NOMO-1 treated with dmso at 0.1 percent for 144 hours (cell line): ENCODE measurements around the gene SFXN1.

Experiments
- DNase-seq: peaks from one replicate; lab custom pipeline; 2025; ENCODE audit not compliant: unreplicated experiment; lab: John Stamatoyannopoulos, UW

The SFXN1 gene

GRCh38 chr5:175535796-175536195 is 57.4 kb downstream of the SFXN1 start:
- DNase-seq = no peak

GRCh38 chr5:175538576-175538975 is 60.2 kb downstream of the SFXN1 start:
- DNase-seq = no peak

DNA sequence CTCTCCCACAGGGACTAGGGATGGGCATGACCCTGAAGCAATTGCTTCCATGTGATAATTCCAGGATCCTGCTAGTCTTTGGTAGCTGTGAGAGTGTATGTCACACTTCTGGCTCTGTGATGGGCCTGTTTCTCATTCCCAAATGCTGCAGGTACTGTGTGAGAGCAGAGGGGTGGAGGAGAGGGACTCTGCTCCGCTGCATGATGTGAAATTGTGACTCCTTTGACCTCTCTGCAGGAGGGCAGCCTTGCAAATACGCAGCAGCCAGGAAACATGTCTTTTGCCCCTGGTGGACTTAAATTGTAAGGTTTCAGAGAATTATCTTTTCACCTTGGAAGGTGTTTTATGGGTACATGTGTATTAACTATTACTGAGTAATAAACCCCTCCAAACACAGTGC is 61.6 kb downstream of the SFXN1 start:
- no peak for DNase-seq

GRCh38 chr5:175541264-175541663 is 62.9 kb downstream of the SFXN1 start:
- no peak for DNase-seq

- DNase-seq = peak; percentile 72
These were observed 64.0 kb downstream of the SFXN1 start for GRCh38 chr5:175542232-175542965.

DNA sequence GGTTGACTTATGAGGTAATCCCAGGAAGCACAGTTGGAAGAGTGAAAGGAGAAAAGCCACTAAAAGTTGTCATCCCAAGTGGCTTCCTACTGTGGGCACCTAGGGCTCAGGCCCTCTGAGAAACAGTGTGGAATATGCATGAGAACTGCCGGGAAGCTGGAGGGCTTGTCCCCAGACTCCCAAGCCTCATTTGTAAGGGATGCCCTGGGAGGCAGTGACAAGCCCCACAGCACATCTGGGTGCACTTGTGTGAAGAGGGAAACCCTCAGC is 64.5 kb downstream of the SFXN1 start:
- DNase-seq = no peak

GRCh38 chr5:175544108-175544511 is 65.8 kb downstream of the SFXN1 start:
- DNase-seq = no peak

DNA sequence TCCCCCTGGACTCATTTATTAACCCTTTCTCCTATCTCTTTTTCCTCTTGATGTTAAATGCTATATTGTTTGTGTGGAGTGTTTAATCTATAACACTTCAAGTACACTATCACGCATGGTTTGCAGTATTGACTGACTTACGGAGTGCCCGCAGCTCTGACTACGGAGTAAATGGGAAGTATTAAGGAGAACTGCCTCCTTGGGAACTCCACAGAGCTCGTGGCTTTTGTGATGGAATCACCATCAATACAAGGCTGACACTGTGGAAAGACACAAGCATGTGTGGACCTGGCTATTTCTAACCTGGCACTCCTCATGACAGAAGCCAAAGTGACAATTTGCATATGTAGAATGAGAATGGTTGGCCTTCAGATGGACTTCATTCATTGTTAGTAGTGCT is 66.2 kb downstream of the SFXN1 start:
- DNase-seq = no peak

DNA sequence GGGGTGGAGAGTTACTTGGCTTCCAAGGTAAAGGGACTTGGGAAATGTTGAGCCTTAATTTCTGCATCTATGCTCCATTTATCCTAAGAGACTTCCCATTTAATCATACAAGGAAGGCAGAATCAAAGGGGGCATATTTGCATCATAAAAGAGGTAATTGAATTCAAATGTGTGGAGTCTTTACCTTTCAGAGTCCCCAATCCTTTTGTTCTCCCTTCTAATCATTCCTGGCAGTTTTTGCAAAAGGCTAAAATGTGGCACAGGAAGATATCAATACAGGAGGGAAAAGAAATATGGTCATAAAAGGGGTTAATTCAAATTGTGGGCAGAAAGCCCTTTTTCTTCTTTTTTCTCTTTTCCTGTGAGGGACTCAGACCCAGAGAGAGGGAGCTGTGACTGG is 69.5 kb downstream of the SFXN1 start:
- no peak for DNase-seq

GRCh38 chr5:175548626-175549311 is 70.4 kb downstream of the SFXN1 start:
- no peak for DNase-seq

DNA sequence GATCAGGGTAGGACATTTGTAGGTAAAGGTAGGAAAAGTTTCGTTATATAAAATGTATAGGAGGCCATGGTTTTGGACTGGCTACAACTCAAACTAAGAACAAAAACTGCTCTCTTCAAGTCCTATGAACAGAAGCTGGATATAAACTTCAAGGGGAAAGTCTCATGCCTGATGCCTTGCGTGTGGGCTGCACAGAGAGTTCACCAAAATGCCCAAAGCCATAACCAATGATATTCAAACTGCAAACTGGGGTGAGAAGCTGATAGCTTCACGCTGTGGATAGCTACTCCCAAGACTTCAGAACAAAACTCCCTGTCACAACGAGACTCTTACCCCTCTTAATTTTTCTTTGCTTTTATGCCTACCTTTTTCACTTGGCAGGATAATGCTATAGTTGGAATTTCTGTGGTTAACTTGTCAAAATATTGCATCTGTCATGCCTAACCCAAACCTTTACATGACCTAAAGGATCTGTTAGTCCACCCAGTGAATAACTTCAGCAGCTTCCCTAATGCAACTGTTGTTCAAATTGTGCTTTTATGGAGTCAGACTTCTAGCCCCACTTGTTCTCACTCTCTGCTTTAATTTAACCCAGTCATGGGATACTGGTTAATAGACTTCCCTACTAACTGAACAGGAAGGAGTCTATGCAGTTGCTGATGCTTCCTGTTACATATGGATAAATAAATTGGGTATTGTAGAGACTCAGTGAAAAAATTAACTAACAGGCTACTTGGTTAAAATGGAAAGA is 71.9 kb downstream of the SFXN1 start:
- no peak for DNase-seq

DNA sequence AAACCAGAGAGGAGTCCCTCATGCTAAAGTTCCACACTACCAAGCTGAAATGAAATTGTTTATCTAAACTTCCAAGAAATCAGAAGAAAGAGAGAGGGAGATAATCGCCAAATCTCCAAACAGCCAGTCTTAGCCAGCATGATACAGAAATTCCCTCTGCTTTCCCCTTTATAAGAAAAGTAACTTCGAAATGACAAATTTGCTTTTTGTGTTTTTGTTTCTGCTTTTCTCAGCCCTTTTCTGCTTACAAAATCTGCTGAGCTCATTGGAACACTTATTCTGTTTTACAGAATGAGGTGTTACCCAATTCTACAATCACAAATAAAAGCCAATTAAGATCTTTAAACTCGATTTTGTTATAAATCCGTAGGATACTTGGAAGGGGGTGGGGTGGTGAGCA is 72.9 kb downstream of the SFXN1 start:
- DNase-seq = no peak

GRCh38 chr5:175554296-175554695 is 75.9 kb downstream of the SFXN1 start:
- no peak for DNase-seq

DNA sequence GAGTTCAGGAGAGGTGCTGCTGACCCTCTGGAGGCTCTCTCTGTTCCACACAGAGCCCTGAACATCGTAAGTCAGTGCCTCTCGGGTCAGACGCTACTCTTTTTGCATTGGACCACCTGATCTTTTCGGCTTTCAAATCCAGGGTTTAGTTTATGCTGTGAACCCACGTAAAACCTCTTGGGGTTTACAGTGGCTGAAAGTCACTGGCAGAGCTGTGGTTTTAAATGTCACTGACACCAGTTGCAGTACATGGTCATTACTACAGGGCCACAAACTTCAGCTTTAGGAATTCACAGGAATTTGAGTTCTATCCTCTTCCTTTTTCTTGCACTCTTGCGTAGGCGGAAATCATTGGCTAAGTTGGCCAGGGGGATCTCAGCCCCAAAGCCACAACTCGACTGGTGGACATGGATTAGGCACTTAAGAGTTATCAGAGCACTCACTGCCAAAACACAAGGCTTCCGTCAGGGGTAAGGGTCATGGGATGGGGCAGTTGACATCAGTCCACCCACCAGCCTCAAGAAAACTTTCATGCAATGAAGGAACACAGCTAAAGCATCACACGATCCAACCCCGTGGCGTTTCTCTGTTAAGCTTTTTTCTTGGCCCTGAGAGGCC is 76.9 kb downstream of the SFXN1 start:
- DNase-seq = no peak

DNA sequence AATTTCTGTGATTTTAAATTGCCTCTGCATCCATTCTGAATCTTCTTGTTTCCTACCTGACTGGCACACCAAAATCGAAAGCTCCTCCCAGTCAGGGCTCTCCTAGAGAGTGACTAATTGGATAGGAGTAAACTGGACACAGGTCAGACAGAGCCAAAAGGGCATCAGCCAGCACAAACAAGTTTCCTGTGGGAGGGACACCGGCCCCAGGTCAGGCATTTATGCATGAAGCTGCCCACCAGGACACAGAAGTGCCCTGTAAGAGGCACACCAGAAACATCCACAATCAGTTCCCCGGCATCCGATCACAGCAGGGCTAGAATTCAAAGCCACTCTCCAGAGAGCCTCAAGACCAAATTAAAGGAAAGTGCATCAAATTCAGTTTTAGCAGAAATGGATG is 78.4 kb downstream of the SFXN1 start:
- DNase-seq = no peak

GRCh38 chr5:175557778-175558177 is 79.4 kb downstream of the SFXN1 start:
- DNase-seq = no peak

DNA sequence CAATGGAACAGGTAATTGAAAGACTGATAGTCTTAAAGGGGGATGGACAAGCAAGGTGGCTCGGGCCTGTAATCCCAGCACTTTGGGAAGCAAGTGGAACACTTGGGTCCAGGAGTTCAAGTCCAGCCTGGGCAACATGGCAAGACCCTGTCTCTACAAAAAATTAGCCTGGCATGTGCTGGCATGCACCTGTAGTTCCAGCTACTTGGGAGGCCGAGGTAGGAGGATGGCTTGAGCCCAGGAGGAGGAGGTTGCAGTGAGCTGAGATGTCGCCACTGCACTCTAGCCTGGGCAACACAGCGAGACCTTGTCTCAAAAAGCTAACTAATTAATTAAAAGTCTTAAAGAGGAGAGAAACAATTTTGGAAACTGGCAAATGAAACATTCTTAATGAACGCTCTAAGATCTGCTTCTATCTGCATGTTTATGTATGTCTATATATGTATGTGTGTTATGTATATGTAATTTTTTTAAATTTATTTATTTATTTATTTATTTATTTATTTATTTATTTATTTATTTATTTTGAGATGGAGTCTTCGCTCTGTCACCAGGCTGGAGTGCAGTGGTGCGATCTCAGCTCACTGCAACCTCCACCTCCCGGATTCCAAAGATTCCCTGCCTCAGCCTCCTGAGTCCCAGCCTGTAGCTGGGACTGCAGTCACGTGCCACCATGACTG is 80.6 kb downstream of the SFXN1 start:
- no peak for DNase-seq

- no peak for DNase-seq
These were observed 81.7 kb downstream of the SFXN1 start for GRCh38 chr5:175560011-175560410.

GRCh38 chr5:175561085-175561484 is 82.7 kb downstream of the SFXN1 start:
- DNase-seq = no peak

- no peak for DNase-seq
These were observed 86.4 kb downstream of the SFXN1 start for GRCh38 chr5:175564716-175565115.

GRCh38 chr5:175566697-175567096 is 88.3 kb downstream of the SFXN1 start:
- no peak for DNase-seq
